ENCODE measurements around the gene FNDC3B.

DNA sequence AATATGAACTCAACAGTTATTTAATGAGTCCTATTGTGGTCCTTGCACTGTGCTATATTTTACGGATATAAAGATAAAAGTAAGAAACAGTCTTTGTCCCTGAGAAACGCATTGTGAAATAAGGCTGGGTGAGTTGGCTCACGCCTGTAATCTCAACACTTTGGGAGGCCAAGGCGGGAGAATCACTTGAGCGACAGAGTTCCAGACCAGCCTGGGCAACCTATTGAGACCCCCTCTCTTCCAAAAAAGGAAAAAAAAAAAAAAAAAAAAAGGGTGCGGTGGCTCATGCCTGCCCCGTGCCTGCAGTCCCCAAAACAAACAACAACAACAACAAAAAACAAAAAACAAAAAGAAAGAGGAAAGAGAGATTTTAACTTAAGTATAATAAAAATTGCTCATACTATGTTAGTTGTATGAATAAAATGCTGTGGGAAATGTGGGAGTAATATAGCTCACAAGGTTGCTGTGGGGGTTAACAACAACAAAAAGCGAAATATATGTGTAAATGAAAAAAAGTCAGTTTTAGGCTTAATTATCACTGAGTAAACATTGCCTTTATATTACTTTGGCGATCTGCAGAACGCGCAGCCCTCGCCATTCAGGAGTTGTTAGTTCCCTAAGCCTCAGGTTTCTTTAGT is 461 bp upstream of the FNDC3B start:
- TF ChIP-seq, protein P1, sequence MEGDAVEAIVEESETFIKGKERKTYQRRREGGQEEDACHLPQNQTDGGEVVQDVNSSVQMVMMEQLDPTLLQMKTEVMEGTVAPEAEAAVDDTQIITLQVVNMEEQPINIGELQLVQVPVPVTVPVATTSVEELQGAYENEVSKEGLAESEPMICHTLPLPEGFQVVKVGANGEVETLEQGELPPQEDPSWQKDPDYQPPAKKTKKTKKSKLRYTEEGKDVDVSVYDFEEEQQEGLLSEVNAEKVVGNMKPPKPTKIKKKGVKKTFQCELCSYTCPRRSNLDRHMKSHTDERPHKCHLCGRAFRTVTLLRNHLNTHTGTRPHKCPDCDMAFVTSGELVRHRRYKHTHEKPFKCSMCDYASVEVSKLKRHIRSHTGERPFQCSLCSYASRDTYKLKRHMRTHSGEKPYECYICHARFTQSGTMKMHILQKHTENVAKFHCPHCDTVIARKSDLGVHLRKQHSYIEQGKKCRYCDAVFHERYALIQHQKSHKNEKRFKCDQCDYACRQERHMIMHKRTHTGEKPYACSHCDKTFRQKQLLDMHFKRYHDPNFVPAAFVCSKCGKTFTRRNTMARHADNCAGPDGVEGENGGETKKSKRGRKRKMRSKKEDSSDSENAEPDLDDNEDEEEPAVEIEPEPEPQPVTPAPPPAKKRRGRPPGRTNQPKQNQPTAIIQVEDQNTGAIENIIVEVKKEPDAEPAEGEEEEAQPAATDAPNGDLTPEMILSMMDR (IDR thresholded peaks at IDR 0.05) = no peak
- TF ChIP-seq ZFX (IDR thresholded peaks at IDR 0.05; ENCODE audit: borderline replicate concordance) = no peak
